ENCODE results near the gene FRS3.

GRCh38 chr6:41796474-41796873 lies 16.8 kb upstream of the FRS3 start:
- TF ChIP-seq CTCF (IDR thresholded peaks at IDR 0.05; ENCODE audit: low read depth, low read length) (no peak), POLR2A (IDR thresholded peaks at IDR 0.05; ENCODE audit: extremely low read depth, insufficient read length) (no peak), MYC (IDR thresholded peaks at IDR 0.05; ENCODE audit: low read depth, low read length) (no peak)
- TF ChIP-seq, protein P1, sequence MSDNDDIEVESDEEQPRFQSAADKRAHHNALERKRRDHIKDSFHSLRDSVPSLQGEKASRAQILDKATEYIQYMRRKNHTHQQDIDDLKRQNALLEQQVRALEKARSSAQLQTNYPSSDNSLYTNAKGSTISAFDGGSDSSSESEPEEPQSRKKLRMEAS (IDR thresholded peaks at IDR 0.05; ENCODE audit: low read depth, low read length): no peak
